NAMALWA (cell line): ENCODE data around the gene VIPR2.

Experiments used
- DNase-seq: peaks from one replicate; pipeline ENCODE4 v3.0.0-alpha.2; 2015; ENCODE audit warnings: low spot score

Gene VIPR2

GRCh38 chr7:159119851-159120539 is 24.7 kb downstream of the VIPR2 start:
- DNase-seq: no peak

- DNase-seq: no peak
Measured at GRCh38 chr7:159119026-159119741, 25.5 kb downstream of the VIPR2 start.

GRCh38 chr7:159118623-159119022 is 26.0 kb downstream of the VIPR2 start:
- DNase-seq: no peak

GRCh38 chr7:159118197-159118595 is 26.5 kb downstream of the VIPR2 start:
- no peak for DNase-seq

GRCh38 chr7:159117366-159118196 is 27.1 kb downstream of the VIPR2 start:
- no peak for DNase-seq

- no peak for DNase-seq
Measured at GRCh38 chr7:159116581-159117339, 27.9 kb downstream of the VIPR2 start.

GRCh38 chr7:159115601-159116501 is 28.8 kb downstream of the VIPR2 start:
- DNase-seq: no peak

- DNase-seq: no peak
Measured at GRCh38 chr7:159114981-159115380, 29.7 kb downstream of the VIPR2 start.

GRCh38 chr7:159114096-159114495 is 30.6 kb downstream of the VIPR2 start:
- no peak for DNase-seq

- DNase-seq: no peak
Measured at GRCh38 chr7:159113056-159113455, 31.6 kb downstream of the VIPR2 start.

GRCh38 chr7:159112136-159113011 is 32.3 kb downstream of the VIPR2 start:
- no peak for DNase-seq

- DNase-seq: no peak
Measured at GRCh38 chr7:159109653-159110035, 35.0 kb downstream of the VIPR2 start.

- no peak for DNase-seq
Measured at GRCh38 chr7:159108941-159109652, 35.6 kb downstream of the VIPR2 start.

- no peak for DNase-seq
Measured at GRCh38 chr7:159108491-159108890, 36.2 kb downstream of the VIPR2 start.

- no peak for DNase-seq
Measured at GRCh38 chr7:159107161-159107892, 37.3 kb downstream of the VIPR2 start.

- no peak for DNase-seq
Measured at GRCh38 chr7:159105832-159106811, 38.5 kb downstream of the VIPR2 start.

GRCh38 chr7:159105066-159105780 is 39.4 kb downstream of the VIPR2 start:
- no peak for DNase-seq
